Cerebellar cortex (tissue), 1 donor: ENCODE results near the gene PIGZ.

Source experiments
- DNase-seq: peaks from one replicate; pipeline ENCODE4 v3.0.0-alpha.2; 2015; ENCODE audit warnings: low spot score

The PIGZ gene, protein sequence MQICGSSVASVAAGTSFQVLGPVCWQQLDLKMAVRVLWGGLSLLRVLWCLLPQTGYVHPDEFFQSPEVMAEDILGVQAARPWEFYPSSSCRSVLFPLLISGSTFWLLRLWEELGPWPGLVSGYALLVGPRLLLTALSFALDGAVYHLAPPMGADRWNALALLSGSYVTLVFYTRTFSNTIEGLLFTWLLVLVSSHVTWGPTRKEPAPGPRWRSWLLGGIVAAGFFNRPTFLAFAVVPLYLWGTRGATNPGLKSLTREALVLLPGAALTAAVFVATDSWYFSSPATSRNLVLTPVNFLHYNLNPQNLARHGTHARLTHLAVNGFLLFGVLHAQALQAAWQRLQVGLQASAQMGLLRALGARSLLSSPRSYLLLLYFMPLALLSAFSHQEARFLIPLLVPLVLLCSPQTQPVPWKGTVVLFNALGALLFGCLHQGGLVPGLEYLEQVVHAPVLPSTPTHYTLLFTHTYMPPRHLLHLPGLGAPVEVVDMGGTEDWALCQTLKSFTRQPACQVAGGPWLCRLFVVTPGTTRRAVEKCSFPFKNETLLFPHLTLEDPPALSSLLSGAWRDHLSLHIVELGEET

DNA sequence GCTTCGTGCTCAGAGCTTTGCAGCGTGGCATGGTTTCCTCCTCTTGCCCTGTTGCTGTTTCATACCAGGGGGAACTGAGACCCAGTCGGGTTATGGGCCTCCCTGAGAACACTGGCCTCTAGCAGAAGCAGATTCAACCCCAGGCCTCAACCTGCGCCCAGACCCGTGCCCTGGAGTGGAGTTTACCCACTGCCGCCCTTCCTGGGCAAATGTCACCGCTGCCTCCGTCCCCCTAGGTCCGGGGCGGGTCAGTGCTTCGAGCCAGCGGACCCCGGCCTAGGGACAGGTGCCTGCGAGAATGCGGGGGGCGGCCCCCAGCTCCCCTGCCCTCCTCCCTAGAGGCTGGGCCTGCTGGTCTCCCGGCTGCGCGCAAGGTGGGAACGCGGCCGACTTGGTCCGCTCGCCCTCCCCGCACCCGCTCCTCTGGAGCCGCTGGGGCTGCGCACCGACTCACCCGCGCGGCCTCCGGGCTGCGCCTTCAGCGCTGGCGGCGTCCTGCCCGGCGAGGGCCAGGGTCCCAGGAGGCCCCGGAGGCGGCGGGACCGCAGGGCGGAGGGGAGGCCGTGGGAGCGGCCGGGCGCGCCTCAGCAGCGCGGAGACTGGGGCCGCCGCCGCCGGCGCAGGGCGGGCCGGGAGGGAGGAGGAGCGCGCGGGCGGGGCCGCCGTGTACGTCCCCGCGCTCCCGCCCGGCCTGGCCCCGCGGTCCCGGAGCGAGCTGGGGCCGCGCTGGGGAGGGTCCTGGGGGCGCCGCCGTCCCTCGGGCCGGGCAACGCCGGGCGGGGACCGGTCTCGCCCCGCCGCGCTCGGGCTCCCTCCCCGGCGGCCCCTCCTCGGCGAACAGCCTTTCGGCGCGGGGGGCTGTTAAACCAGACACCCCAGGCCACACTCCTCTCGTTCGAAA, at the start of gene PIGZ:
Gene PIGZ, minus strand, starts transcription at position 601 of the 901 bp plus-strand sequence. CDS start 16,802 bp downstream, outside the sequence.
- peak; percentile 49 for DNase-seq

DNA sequence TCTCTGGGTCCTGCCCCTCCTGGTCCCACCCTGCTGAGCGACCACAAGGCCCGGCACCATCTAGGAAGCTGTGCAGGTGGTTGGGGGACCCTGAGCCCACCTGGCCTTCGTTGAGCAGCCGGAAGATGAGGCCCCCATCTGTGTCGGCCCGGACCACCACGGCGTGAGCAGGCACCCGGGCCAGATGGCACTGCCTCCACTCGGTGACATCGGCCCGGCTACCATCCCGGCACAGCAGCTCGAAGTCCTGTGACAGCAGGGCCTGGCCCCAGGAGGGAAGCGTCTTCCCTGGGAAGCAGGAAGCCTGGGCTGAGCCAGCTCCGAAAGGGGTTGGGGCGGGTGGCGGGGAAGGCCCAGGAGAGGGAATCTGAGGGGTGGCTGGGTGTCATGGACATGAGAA, 48.4 kb upstream of the PIGZ start:
- no peak for DNase-seq

GRCh38 chr3:197015790-197016736, 47.4 kb upstream of the PIGZ start:
- no peak for DNase-seq

- no peak for DNase-seq
Measured at GRCh38 chr3:197014942-197015575, 46.4 kb upstream of the PIGZ start.

DNA sequence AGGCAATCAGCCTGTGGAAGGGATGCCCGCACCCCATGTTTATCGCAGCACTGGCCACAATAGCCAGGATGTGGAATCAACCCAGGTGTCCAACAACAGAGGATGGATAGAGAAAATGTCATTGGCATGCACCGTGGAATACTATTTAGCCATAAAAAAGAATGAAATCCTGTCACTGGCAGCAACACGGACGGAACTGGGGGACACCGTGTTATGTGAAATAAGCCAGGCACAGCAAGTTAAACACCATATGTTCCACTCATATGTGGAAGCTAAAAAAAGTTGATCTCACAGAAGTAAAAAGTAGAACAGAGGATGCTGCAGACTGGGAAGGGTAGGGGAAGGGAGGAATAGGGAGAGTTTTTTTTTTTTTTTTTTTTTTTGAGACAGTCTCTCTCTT, 45.4 kb upstream of the PIGZ start:
- DNase-seq: no peak

- no peak for DNase-seq
Measured at GRCh38 chr3:197012540-197012883, 43.9 kb upstream of the PIGZ start.

DNA sequence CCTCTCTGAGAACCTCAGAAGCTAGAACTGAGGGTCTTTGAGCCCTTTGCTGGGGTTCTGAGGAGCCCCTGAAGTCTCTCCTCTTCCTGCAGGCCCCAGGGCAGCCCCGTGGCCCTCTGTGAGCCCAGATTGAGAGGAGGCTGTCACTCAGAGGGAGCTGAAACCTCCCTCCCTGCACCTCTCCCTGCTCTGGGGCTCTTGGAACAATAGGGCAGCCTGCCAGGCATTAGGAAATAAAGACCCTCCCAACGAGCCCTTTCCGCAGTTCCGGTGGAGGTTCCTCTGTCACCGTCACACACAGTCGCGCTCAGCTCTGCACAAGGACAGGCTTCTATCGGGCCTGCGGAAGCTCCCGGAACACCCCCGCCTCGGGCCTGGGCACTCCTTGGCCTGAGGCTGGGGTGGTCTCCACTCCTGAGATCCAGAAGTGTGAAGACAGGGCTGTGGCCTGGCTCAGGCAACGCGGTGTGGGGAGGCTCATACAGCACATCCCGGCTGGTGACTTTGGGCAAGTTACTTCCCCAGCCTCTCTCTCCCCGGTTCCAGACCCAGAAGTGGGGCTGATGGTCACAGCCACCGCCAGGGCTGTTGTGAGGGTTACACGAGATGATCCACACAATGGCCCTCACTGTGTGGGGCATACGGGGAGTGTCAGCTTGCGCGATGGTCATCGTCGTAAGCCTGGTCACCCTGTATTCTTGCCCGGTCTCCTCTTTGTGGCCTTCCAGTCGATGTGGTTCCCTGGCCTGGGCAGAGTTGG, 43.3 kb upstream of the PIGZ start:
- DNase-seq: no peak

DNA sequence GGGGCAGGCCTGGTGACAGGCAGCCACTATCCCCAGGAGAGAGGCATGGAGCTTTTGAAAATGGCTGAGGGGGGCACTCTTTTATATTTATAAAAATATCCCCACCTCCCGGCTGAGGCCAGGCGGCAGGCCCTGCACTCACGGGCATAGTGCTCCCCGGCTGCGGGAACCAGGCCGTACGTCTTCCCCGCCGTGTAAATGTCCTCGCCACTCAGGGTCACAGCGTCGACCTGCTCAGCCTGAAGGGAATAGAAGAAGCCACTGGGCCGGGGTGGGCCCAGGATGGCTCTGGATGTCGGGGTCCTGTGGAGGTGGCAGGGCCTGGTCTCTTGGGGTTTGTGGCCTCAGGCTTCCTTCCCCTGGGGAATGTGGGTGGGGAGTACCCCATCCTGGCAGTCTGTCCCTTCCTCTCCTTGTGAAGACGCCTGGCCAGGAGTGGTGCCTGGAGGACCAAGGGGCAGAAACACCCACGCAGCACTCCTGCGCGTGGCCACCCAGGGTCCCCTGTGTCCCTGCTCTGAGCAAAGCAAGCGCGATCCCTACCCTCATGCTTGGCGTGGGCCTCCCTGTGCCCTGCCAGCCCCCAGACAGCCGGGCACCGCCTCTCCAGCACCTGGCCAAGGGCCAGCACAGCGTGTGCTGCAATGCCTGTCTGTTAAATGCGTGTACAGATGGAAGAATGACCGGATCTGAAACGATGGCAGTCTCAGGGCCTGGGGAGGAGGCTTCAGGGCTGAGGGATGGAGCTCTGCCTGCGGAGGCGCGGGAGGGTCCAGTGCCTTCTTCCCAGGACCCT, 42.1 kb upstream of the PIGZ start:
- peak; percentile 63 for DNase-seq

- DNase-seq: no peak
Measured at GRCh38 chr3:197009532-197010019, 40.9 kb upstream of the PIGZ start.

DNA sequence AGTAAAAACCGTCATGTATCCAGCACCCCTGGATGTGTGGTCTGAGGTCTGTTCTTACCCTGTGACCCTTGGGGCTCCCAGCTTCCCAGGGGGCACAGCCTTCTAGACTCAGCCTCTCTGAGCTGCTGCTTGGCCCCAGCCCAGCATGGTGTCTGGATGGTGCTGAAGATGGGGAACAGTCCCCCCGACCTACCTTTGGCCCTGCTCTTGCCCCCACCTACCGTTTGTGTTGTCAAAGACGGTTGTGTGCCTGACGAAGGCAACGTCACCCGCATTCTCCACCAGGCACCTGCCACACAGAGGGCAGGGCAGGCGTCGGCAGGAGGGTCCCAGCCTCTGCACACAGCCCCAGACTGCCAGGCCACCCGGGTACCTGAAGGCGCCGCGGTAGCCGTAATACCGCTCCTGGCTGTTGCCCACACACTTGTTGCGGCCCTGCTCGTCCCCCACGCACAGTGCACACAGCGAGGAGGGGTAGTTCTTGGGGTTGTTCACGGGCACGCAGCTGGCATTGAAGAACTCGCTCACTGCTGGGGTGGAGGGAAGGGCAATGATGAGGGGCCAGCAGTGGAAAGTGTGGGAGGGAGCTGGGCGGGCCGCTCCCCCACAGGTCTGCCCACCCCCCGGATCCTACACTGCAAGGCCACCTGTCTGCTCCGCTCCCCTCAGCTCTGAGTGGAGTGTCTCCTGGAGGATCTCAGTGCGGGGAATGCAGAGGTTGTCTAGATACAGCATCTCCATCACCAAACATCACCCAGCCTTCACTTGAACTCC, 40.0 kb upstream of the PIGZ start:
- no peak for DNase-seq

DNA sequence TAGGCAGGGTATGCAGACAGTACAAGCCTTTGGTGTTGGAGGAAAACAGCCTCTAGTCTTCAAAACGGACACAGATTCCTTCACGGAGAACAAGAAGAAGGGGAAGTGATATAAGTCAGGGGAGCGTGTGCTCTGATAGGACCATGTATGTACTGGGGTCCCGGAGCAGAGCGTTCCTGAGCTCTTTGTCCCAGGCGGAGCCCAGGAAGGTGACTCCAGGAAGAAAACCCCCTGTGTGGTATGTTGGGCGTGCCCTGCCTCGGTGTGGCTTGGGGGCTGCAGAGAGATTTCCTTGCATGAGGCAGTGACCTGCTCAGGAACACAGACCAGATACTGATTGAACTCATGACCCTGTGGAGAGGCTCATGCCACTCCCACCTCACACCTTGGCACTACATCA, 39.3 kb upstream of the PIGZ start:
- no peak for DNase-seq

DNA sequence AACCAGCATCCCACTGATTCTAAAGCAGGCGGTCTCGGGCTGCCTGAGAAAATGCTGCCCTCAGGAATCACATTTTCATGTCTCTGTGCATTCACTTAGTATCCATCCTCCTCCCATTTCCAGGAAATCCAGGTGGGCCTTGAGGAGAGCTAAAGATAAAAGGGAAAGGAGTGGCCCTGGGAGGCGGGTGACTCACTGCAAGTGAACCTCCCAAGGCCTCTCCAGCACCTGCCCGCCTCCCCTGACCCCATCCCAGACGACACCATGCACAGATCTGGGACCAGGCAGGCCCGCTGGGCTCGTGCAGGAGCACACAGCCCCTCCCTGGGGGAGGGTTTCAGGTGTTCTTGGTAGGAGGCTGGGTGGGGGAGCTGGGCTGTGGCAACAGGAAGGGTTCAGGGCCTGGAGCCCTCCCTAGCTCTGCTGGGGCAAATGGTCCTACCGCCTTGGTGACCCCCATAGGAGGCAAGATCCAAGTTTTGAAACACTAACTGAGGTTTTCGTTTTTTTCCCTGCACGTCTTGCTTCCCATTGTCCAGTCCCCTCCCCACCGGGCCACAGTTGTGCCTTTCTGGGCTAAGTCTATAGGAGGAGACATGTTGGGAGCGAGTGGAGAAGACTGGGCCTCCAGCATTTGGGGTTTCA, 38.8 kb upstream of the PIGZ start:
- no peak for DNase-seq

DNA sequence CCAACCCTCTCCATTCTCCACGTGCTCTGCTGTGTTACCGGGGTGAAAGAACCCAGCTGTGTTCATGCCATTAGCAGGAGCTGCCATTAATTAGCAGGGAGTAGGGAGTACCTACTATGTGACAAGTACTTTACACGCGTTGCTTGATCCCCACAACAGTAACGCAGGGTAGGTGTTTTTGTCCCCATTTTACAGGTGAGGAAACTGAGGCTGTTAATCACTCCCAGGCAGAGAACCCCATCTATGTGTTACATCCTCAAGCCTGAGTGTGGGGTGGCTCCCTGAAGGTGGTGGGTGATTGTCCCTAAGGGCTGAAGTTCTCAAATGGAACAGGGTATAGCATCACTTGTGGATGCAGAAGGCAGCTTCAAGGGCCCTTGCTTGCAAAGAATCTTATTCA, 38.2 kb upstream of the PIGZ start:
- DNase-seq: no peak

- DNase-seq: no peak
Measured at GRCh38 chr3:197006446-197006845, 37.8 kb upstream of the PIGZ start.

- no peak for DNase-seq
Measured at GRCh38 chr3:197003461-197004385, 35.1 kb upstream of the PIGZ start.

- DNase-seq: peak; percentile 52
Measured at GRCh38 chr3:197002701-197003454, 34.2 kb upstream of the PIGZ start.
